Measurements from ENCODE around the gene B3GNT9. TPM values are rescaled to one million over a fixed set of nuclear protein-coding genes. Genes with fewer than 3 reads are reported as not detected.

B3GNT9 gene
- total and polyA plus RNA-seq, 2 donors from 2014 or later, result 12.1 to 16.7 TPM

DNA sequence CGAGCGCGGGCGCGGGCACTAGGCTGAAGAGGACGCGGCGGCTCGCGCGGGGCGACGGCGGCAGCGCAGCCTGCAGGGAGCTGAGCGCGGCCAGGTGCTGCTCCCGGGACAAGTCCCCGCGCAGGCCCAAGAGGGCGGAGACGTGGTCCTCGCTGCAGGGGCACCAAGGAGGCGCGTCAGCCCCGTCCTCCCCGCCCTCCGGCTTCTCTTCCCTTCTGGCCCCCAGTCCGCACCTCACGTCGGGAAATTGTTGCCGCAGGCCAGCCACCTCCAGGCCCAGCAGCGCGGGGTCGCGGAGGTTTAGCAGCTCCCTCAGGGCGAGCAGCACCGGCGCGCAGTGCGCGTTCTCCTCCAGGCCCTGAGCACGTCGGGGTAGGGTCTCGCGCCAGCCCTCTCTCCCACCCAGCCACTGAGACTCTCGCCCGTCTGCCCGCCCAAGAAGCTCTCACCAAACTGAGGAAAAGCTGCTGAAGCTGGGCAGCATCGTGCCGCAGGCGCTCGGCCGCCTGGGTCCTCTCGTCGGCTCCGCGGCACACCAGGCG, 33.7 kb upstream of the B3GNT9 start:
- Histone ChIP-seq H3K4me3 (ENCODE audit: low read length in 3 of 3) (peak overlapping the region in 2 of 3 donors; percentile 20 to 81), H3K4me1 (ENCODE audit: control insufficient read depth in 2 of 3, insufficient read depth in 2 of 3, low read depth in 1 of 3, low read length in 3 of 3) (peaks cover 0 to 23% (median 9%) of the 10 kb centered on the region in 3 donors), H3K27ac (ENCODE audit: low read depth in 2 of 2, low read length in 2 of 2) (peak overlapping the region in 1 of 2 donors; percentile 95), H3K36me3 (ENCODE audit: control insufficient read depth in 2 of 3, insufficient read depth in 3 of 3, low read length in 3 of 3) (no peaks in the 10 kb centered on the region), H3K9me3 (ENCODE audit: control insufficient read depth in 2 of 3, insufficient read depth in 1 of 3, low read length in 3 of 3) (no peaks in the 10 kb centered on the region), H3K9ac (ENCODE audit: low read length in 3 of 3) (no peak overlapping the region), H3K27me3 (ENCODE audit: control insufficient read depth, insufficient read depth, low read length) (no peaks in the 10 kb centered on the region)
- peak in 1 of 5 donors; percentile 79 for DNase-seq
- TF ChIP-seq, protein P1, sequence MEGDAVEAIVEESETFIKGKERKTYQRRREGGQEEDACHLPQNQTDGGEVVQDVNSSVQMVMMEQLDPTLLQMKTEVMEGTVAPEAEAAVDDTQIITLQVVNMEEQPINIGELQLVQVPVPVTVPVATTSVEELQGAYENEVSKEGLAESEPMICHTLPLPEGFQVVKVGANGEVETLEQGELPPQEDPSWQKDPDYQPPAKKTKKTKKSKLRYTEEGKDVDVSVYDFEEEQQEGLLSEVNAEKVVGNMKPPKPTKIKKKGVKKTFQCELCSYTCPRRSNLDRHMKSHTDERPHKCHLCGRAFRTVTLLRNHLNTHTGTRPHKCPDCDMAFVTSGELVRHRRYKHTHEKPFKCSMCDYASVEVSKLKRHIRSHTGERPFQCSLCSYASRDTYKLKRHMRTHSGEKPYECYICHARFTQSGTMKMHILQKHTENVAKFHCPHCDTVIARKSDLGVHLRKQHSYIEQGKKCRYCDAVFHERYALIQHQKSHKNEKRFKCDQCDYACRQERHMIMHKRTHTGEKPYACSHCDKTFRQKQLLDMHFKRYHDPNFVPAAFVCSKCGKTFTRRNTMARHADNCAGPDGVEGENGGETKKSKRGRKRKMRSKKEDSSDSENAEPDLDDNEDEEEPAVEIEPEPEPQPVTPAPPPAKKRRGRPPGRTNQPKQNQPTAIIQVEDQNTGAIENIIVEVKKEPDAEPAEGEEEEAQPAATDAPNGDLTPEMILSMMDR (IDR thresholded peaks at IDR 0.05; ENCODE audit: borderline replicate concordance, extremely low read depth, insufficient read depth), result no peak
- intact Hi-C loops (cut with DNase I), result no loop called here
- FAIRE-seq, result no peak

DNA sequence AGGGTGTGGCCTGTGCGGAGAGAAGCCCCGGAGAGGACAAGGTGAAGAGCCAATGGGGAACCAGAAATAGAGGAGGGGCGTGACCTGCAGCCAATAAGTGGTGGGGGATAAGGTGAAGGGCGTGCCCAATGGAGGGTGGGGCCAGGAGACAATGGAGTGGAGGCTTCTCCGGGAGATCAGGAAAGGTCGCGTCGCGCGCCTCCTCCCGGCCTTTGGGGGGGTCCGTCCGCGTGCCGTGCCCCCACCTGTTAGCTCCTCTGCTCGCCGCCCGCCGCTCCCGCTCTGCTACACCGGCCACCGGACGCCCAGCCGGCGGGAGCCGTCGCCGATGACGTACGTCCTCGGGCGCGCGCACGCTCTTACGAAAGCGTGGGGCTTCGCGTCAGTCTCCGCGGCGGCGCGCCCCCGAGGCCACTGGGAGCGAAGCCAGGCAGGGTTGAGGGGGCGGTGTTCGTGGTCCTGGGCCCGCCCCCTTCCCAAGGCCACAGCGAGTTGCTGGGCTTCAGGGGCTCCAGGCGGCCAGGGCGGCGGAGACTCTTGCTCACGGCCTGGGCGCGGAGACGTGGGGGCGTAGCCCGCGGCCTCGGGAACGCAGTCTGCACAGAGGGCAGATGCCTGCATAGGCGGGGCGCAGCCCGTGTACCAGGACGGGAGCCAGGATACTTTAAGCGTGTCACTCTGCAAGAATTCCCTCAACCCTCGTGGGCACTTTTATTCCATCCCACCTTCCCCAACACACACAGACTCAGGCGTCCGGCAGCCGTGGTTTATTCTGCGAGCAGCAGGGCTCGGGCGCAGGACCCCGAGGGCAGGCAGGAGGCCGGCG, 33.0 kb upstream of the B3GNT9 start, which contains the start of gene MATCAP1:
TSS of gene MATCAP1 (minus strand) at position 337 of the 826 bp plus-strand sequence. CDS start 3,353 bp downstream, outside the sequence.
- Histone ChIP-seq H3K4me3 (ENCODE audit: low read length in 3 of 3) (peak within 1 kb of the TSS; percentile 76 to 81 (median 79)), H3K9me3 (ENCODE audit: control insufficient read depth in 2 of 3, insufficient read depth in 1 of 3, low read length in 3 of 3) (no peaks in the 10 kb centered on the region), H3K27ac (ENCODE audit: low read depth in 2 of 2, low read length in 2 of 2) (peak within 1 kb of the TSS; percentile 95 to 96), H3K4me1 (ENCODE audit: control insufficient read depth in 2 of 3, insufficient read depth in 2 of 3, low read depth in 1 of 3, low read length in 3 of 3) (peaks cover 0 to 24% (median 9%) of the 10 kb centered on the region in 3 donors), H3K36me3 (ENCODE audit: control insufficient read depth in 2 of 3, insufficient read depth in 3 of 3, low read length in 3 of 3) (no peaks in the 10 kb centered on the region), H3K27me3 (ENCODE audit: control insufficient read depth, insufficient read depth, low read length) (no peaks in the 10 kb centered on the region), H3K9ac (ENCODE audit: low read length in 3 of 3) (peak within 1 kb of the TSS; percentile 43 to 67 (median 52))
- FAIRE-seq (peak; percentile 93), DNase-seq (peak; percentile 96 to 98 (median 98))
- TF ChIP-seq, protein P1 (IDR thresholded peaks at IDR 0.05; ENCODE audit: borderline replicate concordance, extremely low read depth, insufficient read depth), result no peak
- intact Hi-C loops (cut with DNase I), result no loop called here

DNA sequence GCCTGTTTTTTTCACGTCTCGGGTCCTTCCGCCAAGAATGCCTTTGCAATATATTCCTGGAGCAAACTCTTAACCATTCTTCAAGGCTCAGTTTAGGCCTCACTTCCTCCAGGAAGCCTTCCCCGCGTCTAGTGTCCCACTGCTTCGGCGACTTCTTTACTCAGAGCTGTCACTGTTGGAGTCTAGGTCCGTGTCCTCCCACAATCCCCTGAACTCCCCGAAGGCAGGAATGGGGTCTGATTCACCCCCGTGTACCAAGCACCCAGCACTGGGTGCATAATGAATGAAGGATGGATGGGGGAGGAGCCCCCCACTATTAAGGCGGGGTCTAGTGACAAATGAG, 32.5 kb upstream of the B3GNT9 start:
- intact Hi-C loops (cut with DNase I), result no loop called here

More for the DNA sequence above, 32.5 kb upstream of the B3GNT9 start:
- H3K9ac ChIP-seq (ENCODE audit: low read length in 3 of 3), result peak overlapping the region; percentile 36 to 52 (median 46)
- H3K27ac ChIP-seq (ENCODE audit: low read depth in 2 of 2, low read length in 2 of 2), result peak overlapping the region; percentile 95 to 96
- H3K4me3 ChIP-seq (ENCODE audit: low read length in 3 of 3), result peak overlapping the region; percentile 76 to 81 (median 79)
- H3K9me3 ChIP-seq (ENCODE audit: control insufficient read depth in 2 of 3, insufficient read depth in 1 of 3, low read length in 3 of 3), result no peaks in the 10 kb centered on the region
- H3K4me1 ChIP-seq (ENCODE audit: control insufficient read depth in 2 of 3, insufficient read depth in 2 of 3, low read depth in 1 of 3, low read length in 3 of 3), result peaks cover 0 to 30% (median 9%) of the 10 kb centered on the region in 3 donors
- no peaks in the 10 kb centered on the region for H3K27me3 ChIP-seq (ENCODE audit: control insufficient read depth, insufficient read depth, low read length)
- DNase-seq, result no peak
- TF ChIP-seq, protein P1 (IDR thresholded peaks at IDR 0.05; ENCODE audit: borderline replicate concordance, extremely low read depth, insufficient read depth), result no peak
- H3K36me3 ChIP-seq (ENCODE audit: control insufficient read depth in 2 of 3, insufficient read depth in 3 of 3, low read length in 3 of 3), result no peaks in the 10 kb centered on the region
- no peak for FAIRE-seq

Measured in kidney (tissue), 14 donors.